HG02623 (cell line): ENCODE measurements around the gene EREG.
A peak's percentile ranks its signal among the peaks of the same experiment; 100 is the strongest.

Experiments
- ATAC-seq: cut with Tn5 transposase; IDR thresholded peaks from one replicate; pipeline ENCODE4 v1.9.1; 2021; ENCODE audit warnings: moderate library complexity; ENCODE audit not compliant: unreplicated experiment

Gene EREG, protein sequence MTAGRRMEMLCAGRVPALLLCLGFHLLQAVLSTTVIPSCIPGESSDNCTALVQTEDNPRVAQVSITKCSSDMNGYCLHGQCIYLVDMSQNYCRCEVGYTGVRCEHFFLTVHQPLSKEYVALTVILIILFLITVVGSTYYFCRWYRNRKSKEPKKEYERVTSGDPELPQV

DNA sequence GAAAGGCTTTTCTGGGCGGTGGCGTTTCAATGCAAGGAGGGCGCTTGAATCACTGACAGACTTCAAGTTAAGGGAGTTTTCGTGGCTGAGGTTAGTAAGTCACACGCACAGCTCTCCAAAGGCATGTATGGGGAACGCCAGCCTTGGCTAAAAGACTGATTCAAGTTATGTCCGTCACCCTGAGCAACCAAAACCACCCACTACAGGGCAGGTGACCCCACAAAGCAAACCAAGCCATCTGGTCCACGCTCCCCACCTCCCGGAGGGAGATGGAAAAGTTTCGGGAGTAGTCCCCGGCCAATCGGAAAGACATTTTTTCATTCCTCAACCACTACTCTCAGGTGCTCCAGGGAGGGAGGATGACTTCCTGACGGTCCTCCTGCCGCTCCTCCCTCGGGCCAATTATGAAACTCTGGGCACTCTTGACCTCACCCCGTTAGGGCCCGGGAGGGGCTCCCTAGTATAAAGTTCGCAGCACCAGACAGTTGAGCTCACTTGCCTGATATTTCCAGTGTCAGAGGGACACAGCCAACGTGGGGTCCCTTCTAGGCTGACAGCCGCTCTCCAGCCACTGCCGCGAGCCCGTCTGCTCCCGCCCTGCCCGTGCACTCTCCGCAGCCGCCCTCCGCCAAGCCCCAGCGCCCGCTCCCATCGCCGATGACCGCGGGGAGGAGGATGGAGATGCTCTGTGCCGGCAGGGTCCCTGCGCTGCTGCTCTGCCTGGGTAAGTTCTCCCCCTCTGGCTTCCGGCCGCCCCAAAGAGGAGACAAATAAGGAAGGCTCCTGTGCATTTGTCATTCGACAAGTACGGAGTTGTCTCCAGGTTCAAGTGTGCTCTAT, at the start of gene EREG:
Gene EREG (plus strand): TSS at position 494 of the 840 bp plus-strand sequence. CDS start 164 bp downstream, at position 658.
- ATAC-seq: peak; percentile 45

DNA sequence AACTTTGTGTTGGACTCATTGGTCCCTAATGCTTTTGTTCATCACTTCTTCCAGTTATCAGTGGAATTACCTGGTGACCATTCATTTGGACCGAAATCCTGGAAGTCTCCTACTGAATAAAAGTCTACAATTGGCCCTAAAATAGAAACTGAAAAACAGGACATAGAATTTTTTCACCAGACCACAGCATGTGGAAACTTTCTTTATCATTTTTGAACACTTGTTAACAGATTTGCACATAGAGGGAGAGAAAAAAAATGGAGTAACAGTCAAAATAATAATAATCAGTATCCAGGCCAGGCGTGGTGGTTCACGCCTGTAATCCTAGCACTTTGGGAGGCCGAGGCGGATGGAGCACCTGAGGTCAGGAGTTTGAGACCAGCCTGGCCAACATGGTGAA, 49.6 kb upstream of the EREG start:
- ATAC-seq: no peak

GRCh38 chr4:74316397-74316796, 48.5 kb upstream of the EREG start:
- ATAC-seq: no peak

- no peak for ATAC-seq
Measured at GRCh38 chr4:74317616-74318246, 47.2 kb upstream of the EREG start.

DNA sequence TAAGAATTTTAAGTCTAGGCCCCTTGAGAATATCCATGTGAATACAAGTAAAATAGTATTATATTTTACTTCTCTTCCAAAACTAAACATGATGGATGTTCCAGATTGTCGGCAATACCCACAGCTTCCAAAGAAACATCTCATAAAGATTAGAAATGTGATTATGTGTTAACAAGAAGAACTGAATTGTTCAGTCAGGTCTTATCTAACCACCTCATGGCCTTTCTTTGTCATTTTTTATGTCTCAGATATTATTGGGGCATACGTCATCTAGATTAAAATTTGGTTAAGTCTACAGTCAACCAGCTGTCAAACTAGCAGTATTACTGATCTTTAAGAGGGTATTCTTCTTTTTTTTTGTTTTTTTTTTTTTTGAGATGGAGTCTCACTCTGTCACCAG, 46.7 kb upstream of the EREG start:
- ATAC-seq: no peak

DNA sequence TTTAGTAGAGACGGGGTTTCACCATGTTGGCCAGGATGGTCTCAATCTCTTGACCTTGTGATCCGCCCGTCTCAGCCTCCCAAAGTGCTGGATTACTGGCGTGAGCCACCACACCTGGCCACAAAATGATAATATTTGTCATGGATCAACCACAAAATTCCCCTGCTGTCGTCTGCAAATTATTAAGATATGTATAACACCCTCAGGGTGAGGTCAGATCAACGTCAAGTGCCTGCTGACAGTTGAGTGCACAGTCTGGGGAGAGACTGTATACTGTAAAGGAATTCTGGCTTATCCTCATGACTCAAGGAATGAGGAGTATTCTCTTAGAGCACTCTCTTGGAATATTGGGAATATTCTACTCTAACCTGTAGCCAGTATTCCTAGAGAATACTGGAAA, 45.5 kb upstream of the EREG start:
- no peak for ATAC-seq

DNA sequence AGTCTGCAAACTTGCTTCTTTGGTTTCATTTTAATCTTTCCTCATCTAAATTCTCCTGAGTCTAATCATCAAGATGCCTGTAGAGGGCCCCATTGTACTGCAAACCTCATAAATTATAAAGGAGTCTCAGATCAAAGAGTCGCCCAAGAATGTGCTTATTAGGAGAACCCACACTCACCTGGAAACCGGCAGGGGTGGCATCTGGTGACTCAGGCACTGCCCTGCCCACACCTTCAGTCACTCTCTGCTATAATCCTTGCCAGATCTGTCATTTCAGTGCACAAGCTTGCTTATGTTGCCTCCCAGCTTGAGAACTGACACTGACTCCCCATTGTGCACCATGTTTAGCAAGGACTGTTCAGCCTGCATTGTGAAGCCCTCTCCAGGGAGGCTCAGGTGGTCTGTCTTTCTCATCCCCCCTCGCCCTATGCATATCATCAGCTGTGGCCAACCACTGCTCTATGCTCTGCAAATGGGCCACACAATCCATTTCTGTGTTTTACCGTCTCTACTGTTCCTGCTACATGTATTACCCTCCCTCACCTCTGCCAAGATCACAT, 44.3 kb upstream of the EREG start:
- ATAC-seq: peak; percentile 78

- ATAC-seq: no peak
Measured at GRCh38 chr4:74322301-74322700, 42.6 kb upstream of the EREG start.

DNA sequence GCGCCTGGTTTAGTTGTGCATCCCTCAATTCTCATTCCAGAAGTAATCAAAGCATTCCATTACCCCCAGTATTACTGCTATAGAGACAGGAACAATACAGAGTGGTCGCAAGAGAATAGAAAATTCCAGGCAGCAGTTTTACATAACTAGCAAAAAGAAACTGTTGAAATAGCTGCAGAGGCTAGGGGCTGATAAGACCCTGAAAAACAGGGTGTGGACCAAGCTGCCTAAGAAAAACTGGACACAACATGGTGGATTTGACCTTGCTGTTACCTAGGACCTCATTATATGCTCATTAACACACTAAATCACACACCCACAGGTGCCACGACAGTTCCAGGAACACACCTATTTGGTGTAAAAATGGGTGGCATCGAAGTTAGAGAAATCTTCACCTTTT, 41.3 kb upstream of the EREG start:
- no peak for ATAC-seq

DNA sequence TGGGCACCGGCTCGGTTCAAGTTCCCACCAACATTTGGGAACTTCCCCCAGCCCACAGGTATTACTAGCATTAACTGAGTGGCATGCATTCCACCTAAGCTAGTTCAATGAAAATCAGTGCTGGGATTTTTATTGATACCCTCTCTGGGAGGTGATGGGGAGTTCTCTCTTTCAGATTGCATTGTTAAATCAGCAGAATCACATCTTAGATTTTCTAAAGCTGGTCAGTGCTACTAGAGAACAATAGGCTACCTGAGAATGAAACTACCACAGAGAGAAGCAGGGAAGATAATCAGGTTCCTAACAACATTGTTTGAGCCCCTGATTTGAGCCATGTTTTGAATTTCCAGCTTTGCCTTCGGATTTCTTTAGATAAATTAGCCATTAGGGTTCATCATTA, 40.7 kb upstream of the EREG start:
- ATAC-seq: no peak

DNA sequence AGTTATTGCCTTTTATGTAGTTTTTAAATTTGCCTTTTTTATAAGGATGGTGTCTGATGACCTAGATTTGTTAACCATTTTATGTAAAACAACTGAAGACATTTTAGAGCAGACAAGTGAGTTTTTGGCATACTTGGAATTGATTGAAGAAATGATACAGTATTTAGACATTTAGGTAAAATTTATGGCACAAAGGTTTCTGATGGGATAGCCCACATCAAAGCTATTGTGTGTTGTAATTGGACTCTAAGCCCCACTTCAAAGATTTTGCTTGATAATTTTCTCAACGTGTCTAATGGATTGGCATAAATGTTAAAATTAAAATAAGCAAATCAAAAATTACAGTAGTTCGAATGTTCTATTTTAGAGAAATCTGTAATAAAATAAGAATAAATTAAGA, 39.1 kb upstream of the EREG start:
- ATAC-seq: no peak

GRCh38 chr4:74327762-74328161, 37.2 kb upstream of the EREG start:
- no peak for ATAC-seq

- ATAC-seq: no peak
Measured at GRCh38 chr4:74328501-74328900, 36.4 kb upstream of the EREG start.

DNA sequence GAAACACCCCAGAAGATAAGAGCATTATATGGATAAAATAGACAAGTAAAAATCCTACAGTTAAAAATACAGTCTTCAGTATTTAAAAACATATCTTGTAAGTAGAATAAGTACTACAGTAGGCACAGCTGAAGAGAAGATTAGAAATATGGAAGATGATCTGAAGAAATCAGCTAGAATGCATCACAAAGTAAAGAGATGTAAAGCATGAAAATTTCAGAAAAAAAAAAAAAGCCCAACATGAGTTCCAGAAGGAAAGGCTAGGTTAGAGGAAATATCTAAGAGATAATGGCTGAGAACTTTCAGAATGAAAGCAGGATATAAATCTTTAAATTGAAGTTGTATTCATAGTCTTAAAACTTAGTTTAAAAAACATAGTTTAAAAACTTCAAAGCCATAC, 35.6 kb upstream of the EREG start:
- no peak for ATAC-seq

- ATAC-seq: no peak
Measured at GRCh38 chr4:74330295-74330750, 34.6 kb upstream of the EREG start.

GRCh38 chr4:74331252-74331651, 33.7 kb upstream of the EREG start:
- ATAC-seq: no peak

- no peak for ATAC-seq
Measured at GRCh38 chr4:74331944-74332343, 33.0 kb upstream of the EREG start.

DNA sequence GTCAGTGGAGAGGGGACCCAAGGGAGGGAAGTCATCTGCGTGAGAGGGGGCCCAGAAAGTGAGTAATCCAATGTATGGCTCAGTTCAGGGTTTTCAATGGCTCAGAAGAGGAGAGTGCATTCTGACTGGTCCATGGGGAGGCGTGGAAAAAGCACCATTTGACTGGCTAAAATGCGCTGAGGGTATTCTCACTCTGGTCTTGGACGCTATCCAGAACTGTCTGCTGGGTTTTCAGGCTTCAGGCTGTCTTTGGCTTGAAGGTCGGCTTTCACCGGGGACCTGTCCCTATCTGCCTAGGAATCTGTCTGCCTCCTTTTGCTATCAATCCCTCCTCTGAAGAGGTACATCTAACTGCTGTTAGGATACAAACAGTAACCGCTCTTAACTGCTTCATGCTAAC, 30.3 kb upstream of the EREG start:
- ATAC-seq: no peak

DNA sequence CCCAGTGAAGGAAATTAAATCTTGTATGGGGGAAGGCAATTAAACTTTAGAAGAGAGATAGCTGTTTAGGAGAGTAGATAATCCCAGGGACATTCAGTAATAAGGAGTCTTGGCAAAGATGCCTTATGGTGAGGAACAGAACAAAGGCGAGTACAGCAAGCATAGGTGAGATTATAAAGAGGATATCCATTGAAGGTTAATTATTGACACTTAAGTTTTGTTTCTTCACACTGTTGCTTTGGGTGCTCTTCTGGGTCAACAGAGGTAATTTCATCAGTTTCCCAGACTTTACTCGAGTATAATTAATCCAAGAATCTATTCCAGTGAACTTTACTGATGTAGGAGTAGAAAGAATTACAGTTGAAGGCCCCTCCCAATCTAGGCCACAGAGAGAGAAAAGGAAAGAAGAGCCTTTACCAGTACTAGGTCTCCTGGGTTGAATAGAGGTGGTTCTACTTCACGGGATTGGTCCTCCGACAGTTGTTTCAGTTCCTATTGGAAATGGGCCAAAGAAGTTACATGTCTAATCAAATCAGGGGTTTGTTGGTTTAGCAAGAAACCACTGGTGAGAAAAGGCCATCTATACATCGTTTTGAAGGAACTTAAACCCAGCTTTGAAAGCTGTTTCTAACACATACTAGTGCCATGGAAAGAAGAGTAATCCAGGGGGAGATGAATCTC, 29.5 kb upstream of the EREG start:
- ATAC-seq: no peak

DNA sequence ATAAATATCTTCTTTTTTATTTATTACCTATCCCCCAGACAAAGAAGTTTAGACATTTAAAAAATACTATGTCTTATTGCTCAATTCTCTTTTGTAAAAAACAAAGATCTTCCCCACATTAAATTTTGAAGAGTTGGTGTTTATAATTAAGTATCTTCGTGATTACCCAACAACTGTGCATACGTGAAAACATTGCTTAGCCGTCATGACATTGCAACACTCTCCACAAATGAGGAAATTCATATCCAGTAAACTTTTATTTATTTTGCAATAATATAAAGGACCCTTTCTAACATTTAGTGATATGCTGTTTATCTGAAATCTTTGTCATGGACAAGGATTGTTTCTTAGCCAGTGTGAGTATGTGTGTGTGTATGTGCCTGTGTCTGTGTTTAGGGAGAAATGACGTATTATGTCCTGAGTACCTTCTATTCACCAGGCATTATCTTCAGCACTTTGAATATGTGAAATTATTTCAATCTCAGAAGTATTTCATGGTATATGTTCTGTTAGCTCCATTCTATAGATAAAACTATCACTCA, 26.1 kb upstream of the EREG start:
- no peak for ATAC-seq

DNA sequence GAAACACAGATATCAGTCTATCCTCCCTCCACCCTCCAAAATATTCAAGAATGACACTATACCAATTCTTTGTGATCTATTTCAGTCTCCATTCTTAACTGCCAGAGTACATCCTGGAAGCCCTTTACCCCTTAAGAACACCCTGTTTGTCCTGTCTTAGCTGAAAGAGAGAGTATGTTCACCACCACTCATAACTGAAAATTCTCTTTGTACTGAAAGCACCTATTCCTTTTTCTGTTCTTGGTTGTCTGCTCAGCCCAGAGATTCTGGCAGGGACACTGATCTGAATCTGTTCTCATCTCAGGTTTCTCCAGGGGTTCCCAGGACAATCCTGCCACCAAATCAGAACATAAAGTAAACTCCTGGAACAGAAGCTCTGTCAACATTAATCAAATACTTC, 25.4 kb upstream of the EREG start:
- ATAC-seq: no peak
